ENCODE measurements around the gene RFWD3.

- TF ChIP-seq CTCF (conservative IDR thresholded peaks at IDR 0.05 in 1 of 2, IDR thresholded peaks at IDR 0.05 in 1 of 2; ENCODE audit: low read depth in 1 of 2, low read length in 2 of 2) (no peak), EZH2 (IDR thresholded peaks at IDR 0.05; ENCODE audit: low read length, missing control alignments) (no peak)
Observed at GRCh38 chr16:74711938-74712337, 45.3 kb upstream of the RFWD3 start.
